Spleen (tissue), 7 donors: ENCODE data around the gene RET.

Experiments
- CTCF ChIP-seq, 11 experiments: fragments of 200-600 bp in 7 of 11; fragments of 450-650 bp in 4 of 11; sonication (generic) in 4 of 11; IDR thresholded peaks in 8 of 11; conservative IDR thresholded peaks in 3 of 11; 1 replicate in 7 of 11; 2 replicates in 4 of 11; pipeline versions ENCODE4 v1.4.0 to v1.8.0; 2016 to 2021; ENCODE audit warnings: antibody characterized with exemption in 11 of 11, inconsistent platforms in 4 of 11, mild to moderate bottlenecking in 1 of 11
- POLR2AphosphoS5 ChIP-seq, 3 donors: sonication (generic); formaldehyde crosslinking; IDR thresholded peaks; one replicate each; pipeline ENCODE4 v1.5.1; 2017; ENCODE audit warnings: antibody characterized with exemption in 3 of 3
- donor health status: DM: no; HTN: no; CAD: no; lungs with moderate emphysema.
- donor health status: DM: no; HTN: no; CAD: no.
- donor health status: DM: no; HTN: no; CAD: no.

- TF ChIP-seq POLR2AphosphoS5 (IDR thresholded peaks at IDR 0.05) (no peak), CTCF (IDR thresholded peaks at IDR 0.05 in 8 of 11, conservative IDR thresholded peaks at IDR 0.05 in 3 of 11) (no peak)
These were observed 37.0 kb upstream of the RET start for GRCh38 chr10:43039624-43040481.
